HepG2 (cell line): ENCODE results near the gene ZNF512B. TPM values are rescaled to one million over a fixed set of nuclear protein-coding genes. Genes with fewer than 3 reads are reported as not detected.
A peak's percentile ranks its signal among the peaks of the same experiment; 100 is the strongest.

ENCODE experiments used
- AGO2 ChIP-seq: fragments of 200-400 bp; formaldehyde crosslinking; optimal IDR thresholded peaks from 2 replicates; pipeline ENCODE3; 2017; ENCODE audit warnings: mild to moderate bottlenecking, low read depth, low read length, moderate library complexity
- CBX2 ChIP-seq, 2 experiments: fragments of 200-600 bp in 1 of 2; sonication (generic); formaldehyde crosslinking in 1 of 2; IDR thresholded peaks; 2 replicates each; pipeline versions ENCODE4 v1.7.0 to v1.8.1; 2018 to 2022; ENCODE audit warnings: low read depth in 2 of 2, low read length in 1 of 2, mild to moderate bottlenecking in 1 of 2, missing genetic modification reagents in 1 of 2
- ELF3 ChIP-seq: IDR thresholded peaks from 2 replicates; pipeline ENCODE4 v1.6.1; 2016; ENCODE audit warnings: missing genetic modification reagents, missing compliant biosample characterization
- FOXK2 ChIP-seq: fragments of 450-650 bp; IDR thresholded peaks from 2 replicates; pipeline ENCODE4 v1.6.1; 2016
- GABPA ChIP-seq, 2 experiments: IDR thresholded peaks; 2 replicates each; pipeline ENCODE4 v1.6.1; 2011 to 2016; ENCODE audit warnings: low read depth in 2 of 2, low read length in 1 of 2, missing biosample characterization in 1 of 2, missing genetic modification characterization in 1 of 2
- HOXA7 ChIP-seq: sonication (generic); formaldehyde crosslinking; IDR thresholded peaks from 2 replicates; pipeline ENCODE4 v1.8.1; 2022; ENCODE audit warnings: mild to moderate bottlenecking, missing genetic modification reagents, moderate library complexity
- NCOR1 ChIP-seq: fragments of 200-600 bp; sonication (generic); IDR thresholded peaks from 2 replicates; pipeline ENCODE4 v1.7.0; 2017; ENCODE audit warnings: antibody characterized with exemption, low read length, borderline replicate concordance
- RXRB ChIP-seq: IDR thresholded peaks from 2 replicates; pipeline ENCODE4 v1.6.1; 2016; ENCODE audit warnings: borderline replicate concordance, missing genetic modification reagents, missing compliant biosample characterization
- SALL2 ChIP-seq: sonication (generic); formaldehyde crosslinking; IDR thresholded peaks from 2 replicates; pipeline ENCODE4 v1.8.1; 2023; ENCODE audit warnings: mild to moderate bottlenecking, missing genetic modification reagents, inconsistent platforms
- SAP130 ChIP-seq: IDR thresholded peaks from 2 replicates; pipeline ENCODE4 v1.6.1; 2016; ENCODE audit warnings: low read depth
- SMARCE1 ChIP-seq: fragments of 450-650 bp; IDR thresholded peaks from 2 replicates; pipeline ENCODE4 v1.6.1; 2017; ENCODE audit warnings: borderline replicate concordance
- U2AF1 ChIP-seq: fragments of 200-400 bp; formaldehyde crosslinking; optimal IDR thresholded peaks from 2 replicates; pipeline ENCODE3; 2017; ENCODE audit warnings: mild to moderate bottlenecking, low read depth, low read length
- ZNF282 ChIP-seq: fragments of 450-650 bp; IDR thresholded peaks from 2 replicates; pipeline ENCODE4 v1.6.1; 2018; ENCODE audit not compliant: partially characterized antibody
- ZNF354B ChIP-seq: sonication (generic); formaldehyde crosslinking; IDR thresholded peaks from 2 replicates; pipeline ENCODE4 v1.8.0; 2022; ENCODE audit warnings: mild to moderate bottlenecking, missing genetic modification reagents
- ZNF496 ChIP-seq: sonication (generic); formaldehyde crosslinking; IDR thresholded peaks from 2 replicates; pipeline ENCODE4 v1.8.1; 2023; ENCODE audit warnings: mild to moderate bottlenecking, moderate library complexity, missing genetic modification reagents; ENCODE audit not compliant: insufficient replicate concordance
- ZNF550 ChIP-seq: sonication (generic); formaldehyde crosslinking; IDR thresholded peaks from 2 replicates; pipeline ENCODE4 v1.4.0; 2020; ENCODE audit warnings: mild to moderate bottlenecking, missing genetic modification reagents, borderline replicate concordance
- ZNF572 ChIP-seq: sonication (generic); formaldehyde crosslinking; IDR thresholded peaks from 2 replicates; pipeline ENCODE4 v1.5.1; 2020; ENCODE audit warnings: mild to moderate bottlenecking, missing genetic modification reagents
- polyA plus RNA-seq, 8 experiments: library from polyadenylated mRNA; depleted of rRNA in 3 of 8; stranded (reverse) in 7 of 8; unstranded in 1 of 8; fragments of >200 nt; fragmentation: Illumina TruSeq in 4 of 8; extraction: Trizol in 4 of 8; gene quantifications; 2 replicates each; pipeline versions ENCODE4 v1.2.1 to v1.2.3, GENCODE V29; 2011 to 2016; ENCODE audit warnings: low read depth in 4 of 8, missing spikeins in 1 of 8, mixed read lengths in 1 of 8; ENCODE audit not compliant: insufficient read depth in 1 of 8
- total RNA-seq, 5 experiments: library from RNA; depleted of rRNA; stranded (reverse); fragments of >200 nt; fragmentation: Illumina TruSeq; extraction: Trizol; gene quantifications; 2 replicates each; pipeline ENCODE4 v1.2.3, GENCODE V29; 2016; ENCODE audit warnings: low read depth in 1 of 5
- TF ChIP-seq, protein P1 (sequence below): sonication (generic); formaldehyde crosslinking; conservative IDR thresholded peaks from 2 replicates; pipeline ENCODE4 v1.4.0; 2020; ENCODE audit warnings: missing genetic modification reagents
- TF ChIP-seq, protein P2 (sequence below): sonication (generic); formaldehyde crosslinking; IDR thresholded peaks from 2 replicates; pipeline ENCODE4 v1.4.0; 2020; ENCODE audit warnings: mild to moderate bottlenecking, missing genetic modification reagents
- TF ChIP-seq, protein P3 (sequence below): sonication (generic); formaldehyde crosslinking; IDR thresholded peaks from 2 replicates; pipeline ENCODE4 v1.5.0; 2020; ENCODE audit warnings: missing genetic modification reagents
- TF ChIP-seq, protein P4 (sequence below): sonication (generic); formaldehyde crosslinking; IDR thresholded peaks from 2 replicates; pipeline ENCODE4 v1.5.1; 2020; ENCODE audit warnings: mild to moderate bottlenecking, missing genetic modification reagents, moderate library complexity

Gene ZNF512B
- total and polyA plus RNA-seq, 2 of the 13 experiments (the other 11 are each of a cell fraction or from before 2014, with no cell fraction given): 11.5 to 30.6 TPM

DNA sequence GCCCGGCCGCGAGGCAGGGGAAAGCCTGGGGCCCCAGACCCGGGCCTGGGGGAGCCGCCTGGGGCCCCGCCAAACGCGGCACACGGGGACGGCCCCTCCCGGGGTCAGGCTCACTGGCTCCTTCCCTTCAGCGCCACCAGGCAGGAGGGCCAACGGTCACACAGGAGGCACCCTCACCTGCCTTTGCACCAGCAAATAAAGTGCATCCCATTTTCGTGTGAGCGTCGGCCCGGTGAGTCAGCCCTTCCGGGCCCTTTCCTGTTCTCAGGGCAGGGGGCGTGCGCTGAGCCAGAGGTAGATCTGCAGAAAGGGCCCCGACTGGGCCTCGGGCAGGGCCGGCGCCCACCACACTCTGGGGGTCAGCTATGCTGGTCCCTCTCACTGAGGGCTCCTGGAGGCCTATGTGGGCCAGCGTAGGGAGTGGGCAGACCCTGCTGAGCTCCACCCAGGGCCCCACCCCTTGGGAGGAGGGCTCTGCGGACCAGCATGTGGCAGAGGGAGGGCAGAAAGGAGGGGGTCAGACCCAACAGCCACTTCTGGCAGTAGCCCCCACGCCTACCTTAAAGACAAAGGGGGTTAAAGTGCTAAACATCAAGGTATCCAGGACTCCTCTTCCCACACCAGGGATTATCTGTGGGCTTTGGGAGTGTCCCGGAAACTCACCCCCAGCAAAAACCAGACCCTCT, 12.6 kb downstream of the ZNF512B start (continued):
- TF ChIP-seq, protein P1, sequence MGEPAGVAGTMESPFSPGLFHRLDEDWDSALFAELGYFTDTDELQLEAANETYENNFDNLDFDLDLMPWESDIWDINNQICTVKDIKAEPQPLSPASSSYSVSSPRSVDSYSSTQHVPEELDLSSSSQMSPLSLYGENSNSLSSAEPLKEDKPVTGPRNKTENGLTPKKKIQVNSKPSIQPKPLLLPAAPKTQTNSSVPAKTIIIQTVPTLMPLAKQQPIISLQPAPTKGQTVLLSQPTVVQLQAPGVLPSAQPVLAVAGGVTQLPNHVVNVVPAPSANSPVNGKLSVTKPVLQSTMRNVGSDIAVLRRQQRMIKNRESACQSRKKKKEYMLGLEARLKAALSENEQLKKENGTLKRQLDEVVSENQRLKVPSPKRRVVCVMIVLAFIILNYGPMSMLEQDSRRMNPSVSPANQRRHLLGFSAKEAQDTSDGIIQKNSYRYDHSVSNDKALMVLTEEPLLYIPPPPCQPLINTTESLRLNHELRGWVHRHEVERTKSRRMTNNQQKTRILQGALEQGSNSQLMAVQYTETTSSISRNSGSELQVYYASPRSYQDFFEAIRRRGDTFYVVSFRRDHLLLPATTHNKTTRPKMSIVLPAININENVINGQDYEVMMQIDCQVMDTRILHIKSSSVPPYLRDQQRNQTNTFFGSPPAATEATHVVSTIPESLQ: no peak
- peak; percentile 30 for TF ChIP-seq U2AF1
- peak; percentile 99 for TF ChIP-seq AGO2
- TF ChIP-seq, protein P2, sequence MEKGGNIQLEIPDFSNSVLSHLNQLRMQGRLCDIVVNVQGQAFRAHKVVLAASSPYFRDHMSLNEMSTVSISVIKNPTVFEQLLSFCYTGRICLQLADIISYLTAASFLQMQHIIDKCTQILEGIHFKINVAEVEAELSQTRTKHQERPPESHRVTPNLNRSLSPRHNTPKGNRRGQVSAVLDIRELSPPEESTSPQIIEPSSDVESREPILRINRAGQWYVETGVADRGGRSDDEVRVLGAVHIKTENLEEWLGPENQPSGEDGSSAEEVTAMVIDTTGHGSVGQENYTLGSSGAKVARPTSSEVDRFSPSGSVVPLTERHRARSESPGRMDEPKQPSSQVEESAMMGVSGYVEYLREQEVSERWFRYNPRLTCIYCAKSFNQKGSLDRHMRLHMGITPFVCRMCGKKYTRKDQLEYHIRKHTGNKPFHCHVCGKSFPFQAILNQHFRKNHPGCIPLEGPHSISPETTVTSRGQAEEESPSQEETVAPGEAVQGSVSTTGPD: no peak
- TF ChIP-seq RXRB (CRISPR knock-in tag): peak; percentile 63; the same call in 1 of the 2 replicates
- no peak for TF ChIP-seq SMARCE1
- TF ChIP-seq, protein P3, sequence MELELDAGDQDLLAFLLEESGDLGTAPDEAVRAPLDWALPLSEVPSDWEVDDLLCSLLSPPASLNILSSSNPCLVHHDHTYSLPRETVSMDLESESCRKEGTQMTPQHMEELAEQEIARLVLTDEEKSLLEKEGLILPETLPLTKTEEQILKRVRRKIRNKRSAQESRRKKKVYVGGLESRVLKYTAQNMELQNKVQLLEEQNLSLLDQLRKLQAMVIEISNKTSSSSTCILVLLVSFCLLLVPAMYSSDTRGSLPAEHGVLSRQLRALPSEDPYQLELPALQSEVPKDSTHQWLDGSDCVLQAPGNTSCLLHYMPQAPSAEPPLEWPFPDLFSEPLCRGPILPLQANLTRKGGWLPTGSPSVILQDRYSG: no peak
- TF ChIP-seq HOXA7: no peak
- no peak for TF ChIP-seq CBX2 (IDR thresholded peaks at IDR 0.05; ENCODE audit: low read depth, low read length)
- TF ChIP-seq CBX2 (CRISPR knock-in tag; IDR thresholded peaks at IDR 0.05; ENCODE audit: low read depth): no peak
- no peak for TF ChIP-seq GABPA (IDR thresholded peaks at IDR 0.05; ENCODE audit: low read depth, low read length)
- peak; percentile 16; the same call in 1 of the 2 replicates for TF ChIP-seq GABPA (CRISPR knock-in tag; IDR thresholded peaks at IDR 0.05; ENCODE audit: low read depth)
- peak; percentile 97 for TF ChIP-seq ZNF572 (CRISPR knock-in tag)
- no peak for TF ChIP-seq ZNF282
- no peak for TF ChIP-seq ZNF550 (CRISPR knock-in tag)
- TF ChIP-seq NCOR1: 0 out of 2 replicates have a peak, but pooled peaks have one; percentile 28
- TF ChIP-seq SALL2 (CRISPR knock-in tag): peak; percentile 59; the same call in 1 of the 2 replicates
- no peak; the same call in 1 of the 2 replicates for TF ChIP-seq ZNF354B (CRISPR knock-in tag)
- TF ChIP-seq, protein P4, sequence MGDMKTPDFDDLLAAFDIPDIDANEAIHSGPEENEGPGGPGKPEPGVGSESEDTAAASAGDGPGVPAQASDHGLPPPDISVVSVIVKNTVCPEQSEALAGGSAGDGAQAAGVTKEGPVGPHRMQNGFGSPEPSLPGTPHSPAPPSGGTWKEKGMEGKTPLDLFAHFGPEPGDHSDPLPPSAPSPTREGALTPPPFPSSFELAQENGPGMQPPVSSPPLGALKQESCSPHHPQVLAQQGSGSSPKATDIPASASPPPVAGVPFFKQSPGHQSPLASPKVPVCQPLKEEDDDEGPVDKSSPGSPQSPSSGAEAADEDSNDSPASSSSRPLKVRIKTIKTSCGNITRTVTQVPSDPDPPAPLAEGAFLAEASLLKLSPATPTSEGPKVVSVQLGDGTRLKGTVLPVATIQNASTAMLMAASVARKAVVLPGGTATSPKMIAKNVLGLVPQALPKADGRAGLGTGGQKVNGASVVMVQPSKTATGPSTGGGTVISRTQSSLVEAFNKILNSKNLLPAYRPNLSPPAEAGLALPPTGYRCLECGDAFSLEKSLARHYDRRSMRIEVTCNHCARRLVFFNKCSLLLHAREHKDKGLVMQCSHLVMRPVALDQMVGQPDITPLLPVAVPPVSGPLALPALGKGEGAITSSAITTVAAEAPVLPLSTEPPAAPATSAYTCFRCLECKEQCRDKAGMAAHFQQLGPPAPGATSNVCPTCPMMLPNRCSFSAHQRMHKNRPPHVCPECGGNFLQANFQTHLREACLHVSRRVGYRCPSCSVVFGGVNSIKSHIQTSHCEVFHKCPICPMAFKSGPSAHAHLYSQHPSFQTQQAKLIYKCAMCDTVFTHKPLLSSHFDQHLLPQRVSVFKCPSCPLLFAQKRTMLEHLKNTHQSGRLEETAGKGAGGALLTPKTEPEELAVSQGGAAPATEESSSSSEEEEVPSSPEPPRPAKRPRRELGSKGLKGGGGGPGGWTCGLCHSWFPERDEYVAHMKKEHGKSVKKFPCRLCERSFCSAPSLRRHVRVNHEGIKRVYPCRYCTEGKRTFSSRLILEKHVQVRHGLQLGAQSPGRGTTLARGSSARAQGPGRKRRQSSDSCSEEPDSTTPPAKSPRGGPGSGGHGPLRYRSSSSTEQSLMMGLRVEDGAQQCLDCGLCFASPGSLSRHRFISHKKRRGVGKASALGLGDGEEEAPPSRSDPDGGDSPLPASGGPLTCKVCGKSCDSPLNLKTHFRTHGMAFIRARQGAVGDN (CRISPR knock-in tag): peak; percentile 77; the same call in 1 of the 2 replicates
- TF ChIP-seq ZNF496: no peak
- TF ChIP-seq SAP130 (CRISPR knock-in tag): peak; percentile 91
- no peak for TF ChIP-seq FOXK2
- 0 out of 2 replicates have a peak, but pooled peaks have one; percentile 62 for TF ChIP-seq ELF3 (CRISPR knock-in tag)
